Activated CD4-positive, alpha-beta T cell treated with anti-CD3 and anti-CD28 coated beads for 24 hours (primary cell): ENCODE results near the gene F12.
"Not testable (repeated sequence)": the region's sequence is repeated elsewhere in the genome, so short reads cannot be mapped to it uniquely, and the experiment has no call there.

Source experiments
- DNase-seq, 2 donors: peaks; one replicate each; pipeline ENCODE4 v3.0.0-alpha.2; 2020; ENCODE audit warnings: low read depth in 2 of 2

Gene F12

GRCh38 chr5:177388521-177389052, 20.8 kb downstream of the F12 start:
- DNase-seq, result no peak

- DNase-seq, result no peak
Measured at GRCh38 chr5:177387405-177387804, 22.0 kb downstream of the F12 start.

- DNase-seq, result no peak
Measured at GRCh38 chr5:177386542-177386941, 22.8 kb downstream of the F12 start.

- DNase-seq, result no peak
Measured at GRCh38 chr5:177385720-177386119, 23.6 kb downstream of the F12 start.

- DNase-seq, result no peak
Measured at GRCh38 chr5:177384134-177384533, 25.2 kb downstream of the F12 start, which contains the start of gene SLC34A1. Gene SLC34A1, plus strand, starts transcription at chr5:177384434. Its CDS starts 1,308 bp downstream, at chr5:177385742.

GRCh38 chr5:177383181-177383580, 26.2 kb downstream of the F12 start:
- no peak for DNase-seq

GRCh38 chr5:177382423-177383029, 26.8 kb downstream of the F12 start:
- no peak for DNase-seq

- DNase-seq, result no peak
Measured at GRCh38 chr5:177380805-177381126, 28.6 kb downstream of the F12 start.

- no peak for DNase-seq
Measured at GRCh38 chr5:177378884-177379883, 30.2 kb downstream of the F12 start.

- no peak for DNase-seq
Measured at GRCh38 chr5:177377851-177378776, 31.2 kb downstream of the F12 start.

GRCh38 chr5:177376107-177376506, 33.3 kb downstream of the F12 start:
- no peak for DNase-seq

- DNase-seq, result not testable (repeated sequence)
Measured at GRCh38 chr5:177375516-177375915, 33.8 kb downstream of the F12 start.

- DNase-seq, result no peak
Measured at GRCh38 chr5:177374211-177374610, 35.2 kb downstream of the F12 start.

- DNase-seq, result no peak
Measured at GRCh38 chr5:177373806-177374205, 35.6 kb downstream of the F12 start.

- DNase-seq, result no peak
Measured at GRCh38 chr5:177372910-177373309, 36.5 kb downstream of the F12 start.

- DNase-seq, result no peak
Measured at GRCh38 chr5:177372034-177372896, 37.1 kb downstream of the F12 start.

GRCh38 chr5:177371120-177372033, 38.0 kb downstream of the F12 start:
- DNase-seq, result no peak

- DNase-seq, result no peak
Measured at GRCh38 chr5:177370488-177371119, 38.8 kb downstream of the F12 start.
